ENCODE data around the gene PDS5B.

The PDS5B gene

DNA sequence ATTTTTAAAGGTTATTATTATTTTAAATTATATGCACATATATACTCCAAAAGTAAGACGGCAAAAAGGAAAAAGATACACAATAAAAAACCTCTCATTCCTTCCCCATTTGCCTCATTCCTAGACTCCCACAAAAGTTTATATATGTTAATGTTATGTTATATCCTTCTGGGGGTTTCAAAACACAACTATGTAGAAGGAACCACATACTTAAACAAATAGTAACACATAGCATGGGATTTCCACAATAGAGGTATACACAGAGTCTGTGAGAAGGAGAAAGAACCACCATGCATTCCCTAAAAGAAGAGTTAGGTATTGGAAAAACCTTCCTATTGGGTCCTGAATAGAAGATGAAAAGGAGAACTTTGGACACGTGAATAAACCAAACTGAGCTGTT is 9.1 kb downstream of the PDS5B start:
- ChIA-PET CTCF (no interaction called here), POLR2A (no interaction called here)
- TF ChIP-seq ZNF670 (tag by site-specific recombination; IDR thresholded peaks at IDR 0.05; ENCODE audit: low read depth) (no peak), ZNF555 (tag by site-specific recombination; conservative IDR thresholded peaks at IDR 0.05) (no peak), ZNF76 (tag by site-specific recombination; IDR thresholded peaks at IDR 0.05; ENCODE audit: borderline replicate concordance, low read depth) (no peak)
- TF ChIP-seq, protein P1, sequence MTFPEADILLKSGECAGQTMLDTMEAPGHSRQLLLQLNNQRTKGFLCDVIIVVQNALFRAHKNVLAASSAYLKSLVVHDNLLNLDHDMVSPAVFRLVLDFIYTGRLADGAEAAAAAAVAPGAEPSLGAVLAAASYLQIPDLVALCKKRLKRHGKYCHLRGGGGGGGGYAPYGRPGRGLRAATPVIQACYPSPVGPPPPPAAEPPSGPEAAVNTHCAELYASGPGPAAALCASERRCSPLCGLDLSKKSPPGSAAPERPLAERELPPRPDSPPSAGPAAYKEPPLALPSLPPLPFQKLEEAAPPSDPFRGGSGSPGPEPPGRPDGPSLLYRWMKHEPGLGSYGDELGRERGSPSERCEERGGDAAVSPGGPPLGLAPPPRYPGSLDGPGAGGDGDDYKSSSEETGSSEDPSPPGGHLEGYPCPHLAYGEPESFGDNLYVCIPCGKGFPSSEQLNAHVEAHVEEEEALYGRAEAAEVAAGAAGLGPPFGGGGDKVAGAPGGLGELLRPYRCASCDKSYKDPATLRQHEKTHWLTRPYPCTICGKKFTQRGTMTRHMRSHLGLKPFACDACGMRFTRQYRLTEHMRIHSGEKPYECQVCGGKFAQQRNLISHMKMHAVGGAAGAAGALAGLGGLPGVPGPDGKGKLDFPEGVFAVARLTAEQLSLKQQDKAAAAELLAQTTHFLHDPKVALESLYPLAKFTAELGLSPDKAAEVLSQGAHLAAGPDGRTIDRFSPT (tag by site-specific recombination; IDR thresholded peaks at IDR 0.05), result no peak
- H3K4me3 ChIP-seq (ENCODE audit: low read depth, low read length), result no peak overlapping the region
- no peaks in the 10 kb centered on the region for H3K9me3 ChIP-seq (ENCODE audit: control insufficient read depth, insufficient read depth, low read depth, low read length)
- no peaks in the 10 kb centered on the region for H3K36me3 ChIP-seq (ENCODE audit: control insufficient read depth in 2 of 2, insufficient read depth in 1 of 2, low read length in 2 of 2)
- H3K27ac ChIP-seq (ENCODE audit: extremely low read depth, low read depth, low read length), result no peak overlapping the region
- no peaks in the 10 kb centered on the region for H3K4me1 ChIP-seq (ENCODE audit: control insufficient read depth, insufficient read depth, low read length)

DNA sequence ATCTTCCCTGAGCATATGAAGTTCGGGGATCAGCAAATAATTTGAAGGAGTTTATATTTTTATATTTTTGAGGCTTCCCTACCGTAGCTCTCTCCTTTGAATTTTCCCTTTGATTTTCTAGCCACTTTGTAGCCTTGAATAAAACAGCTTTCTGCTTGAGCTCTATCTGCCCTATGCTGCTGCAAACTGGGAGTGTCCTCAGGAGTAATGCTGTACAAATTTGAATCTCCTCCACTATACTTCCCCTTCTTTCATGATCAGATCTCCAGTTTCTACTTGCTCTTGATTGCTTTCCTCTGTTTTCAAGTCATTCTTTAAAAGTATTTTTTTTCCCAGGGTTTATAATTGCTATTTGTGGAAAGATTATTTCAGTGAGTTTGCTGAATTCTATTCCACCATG is 14.6 kb downstream of the PDS5B start:
- POLR2A ChIA-PET, result no interaction called here
- H3K4me1 ChIP-seq (ENCODE audit: control insufficient read depth, insufficient read depth, low read length), result no peaks in the 10 kb centered on the region

DNA sequence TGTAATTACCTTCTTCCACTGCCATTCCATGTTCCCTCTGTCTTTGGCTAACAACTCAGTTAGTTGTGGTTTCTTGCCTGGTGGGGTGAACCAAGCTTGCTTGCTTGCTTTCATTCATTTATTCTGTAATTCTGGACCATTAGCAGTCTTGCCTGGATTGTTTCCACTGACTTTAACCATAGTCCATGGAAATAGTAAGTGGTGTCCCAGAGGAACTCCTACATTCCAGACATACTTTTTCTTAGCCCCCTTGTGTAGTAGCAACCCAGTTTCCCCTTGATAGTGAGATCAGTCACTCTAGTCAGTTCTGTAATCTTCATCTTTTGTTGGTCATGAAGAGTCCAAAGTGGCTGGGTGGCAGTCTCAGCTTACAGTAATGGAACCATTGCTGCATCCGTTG is 23.2 kb downstream of the PDS5B start:
- Histone ChIP-seq H3K36me3 (ENCODE audit: control insufficient read depth in 2 of 2, insufficient read depth in 1 of 2, low read length in 2 of 2) (no peaks in the 10 kb centered on the region), H3K9me3 (ENCODE audit: control insufficient read depth, insufficient read depth, low read depth, low read length) (no peaks in the 10 kb centered on the region)
- POLR2A ChIA-PET, result interaction anchor here (0.7 kb wide), 1 partner anchor 594 kb away, joined by 3 read pairs; no protein-coding TSS in a partner anchor

More for the DNA sequence above, 14.6 kb downstream of the PDS5B start:
- CTCF ChIA-PET, result interaction anchor here (1.0 kb wide), 2 partner anchors 12 to 49 kb away, joined by 3 read pairs; no protein-coding TSS in a partner anchor
- no peaks in the 10 kb centered on the region for H3K9me3 ChIP-seq (ENCODE audit: control insufficient read depth, insufficient read depth, low read depth, low read length)
- H3K27ac ChIP-seq (ENCODE audit: extremely low read depth, low read depth, low read length), result no peak overlapping the region
- H3K36me3 ChIP-seq (ENCODE audit: control insufficient read depth in 2 of 2, insufficient read depth in 1 of 2, low read length in 2 of 2), result no peaks in the 10 kb centered on the region
- no peak overlapping the region for H3K4me3 ChIP-seq (ENCODE audit: low read depth, low read length)
- TF ChIP-seq ZBTB17 (tag by site-specific recombination; IDR thresholded peaks at IDR 0.05), result no peak
- TF ChIP-seq ZNF560 (tag by site-specific recombination; IDR thresholded peaks at IDR 0.05; ENCODE audit: borderline replicate concordance), result no peak

DNA sequence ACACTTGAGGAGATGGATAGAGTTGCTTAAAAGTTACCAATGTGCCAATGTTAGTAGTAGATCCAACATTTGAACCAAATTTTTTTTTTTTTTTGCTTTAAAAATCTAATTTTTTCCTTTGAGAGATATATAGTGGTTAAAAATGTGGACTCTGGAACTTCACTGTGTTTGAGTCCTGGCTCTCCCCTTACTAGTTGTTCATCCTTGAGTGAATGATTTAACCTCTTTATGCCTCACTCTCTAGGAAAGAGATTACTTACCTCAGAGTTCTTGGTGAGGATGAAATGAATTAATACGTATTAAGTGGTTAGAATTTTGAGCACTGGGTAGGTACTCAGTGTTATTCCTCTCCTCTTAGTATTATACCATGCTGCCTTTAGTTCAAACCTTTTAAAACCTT is 24.3 kb downstream of the PDS5B start:
- CTCF ChIA-PET, result no interaction called here
- H3K9me3 ChIP-seq (ENCODE audit: control insufficient read depth, insufficient read depth, low read depth, low read length), result no peaks in the 10 kb centered on the region
- H3K4me3 ChIP-seq (ENCODE audit: low read depth, low read length), result no peak overlapping the region
- TF ChIP-seq, protein P2, sequence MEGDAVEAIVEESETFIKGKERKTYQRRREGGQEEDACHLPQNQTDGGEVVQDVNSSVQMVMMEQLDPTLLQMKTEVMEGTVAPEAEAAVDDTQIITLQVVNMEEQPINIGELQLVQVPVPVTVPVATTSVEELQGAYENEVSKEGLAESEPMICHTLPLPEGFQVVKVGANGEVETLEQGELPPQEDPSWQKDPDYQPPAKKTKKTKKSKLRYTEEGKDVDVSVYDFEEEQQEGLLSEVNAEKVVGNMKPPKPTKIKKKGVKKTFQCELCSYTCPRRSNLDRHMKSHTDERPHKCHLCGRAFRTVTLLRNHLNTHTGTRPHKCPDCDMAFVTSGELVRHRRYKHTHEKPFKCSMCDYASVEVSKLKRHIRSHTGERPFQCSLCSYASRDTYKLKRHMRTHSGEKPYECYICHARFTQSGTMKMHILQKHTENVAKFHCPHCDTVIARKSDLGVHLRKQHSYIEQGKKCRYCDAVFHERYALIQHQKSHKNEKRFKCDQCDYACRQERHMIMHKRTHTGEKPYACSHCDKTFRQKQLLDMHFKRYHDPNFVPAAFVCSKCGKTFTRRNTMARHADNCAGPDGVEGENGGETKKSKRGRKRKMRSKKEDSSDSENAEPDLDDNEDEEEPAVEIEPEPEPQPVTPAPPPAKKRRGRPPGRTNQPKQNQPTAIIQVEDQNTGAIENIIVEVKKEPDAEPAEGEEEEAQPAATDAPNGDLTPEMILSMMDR (tag by site-specific recombination; IDR thresholded peaks at IDR 0.05), result no peak
- TF ChIP-seq SP2 (tag by site-specific recombination; IDR thresholded peaks at IDR 0.05) (no peak), ZNF654 (tag by site-specific recombination; IDR thresholded peaks at IDR 0.05; ENCODE audit: low read depth) (no peak), HOXA7 (CRISPR knock-in tag; IDR thresholded peaks at IDR 0.05; ENCODE audit: borderline replicate concordance) (no peak), ZFP69B (tag by site-specific recombination; IDR thresholded peaks at IDR 0.05) (no peak), ZBTB17 (tag by site-specific recombination; IDR thresholded peaks at IDR 0.05) (no peak), ZNF571 (tag by site-specific recombination; IDR thresholded peaks at IDR 0.05) (no peak), ZNF341 (tag by site-specific recombination; IDR thresholded peaks at IDR 0.05; ENCODE audit: low read depth) (no peak), ZNF660 (tag by site-specific recombination; IDR thresholded peaks at IDR 0.05) (no peak), ZNF140 (tag by site-specific recombination; IDR thresholded peaks at IDR 0.05) (no peak), ZNF354C (tag by site-specific recombination; IDR thresholded peaks at IDR 0.05; ENCODE audit: borderline replicate concordance, low read depth) (no peak), ZNF785 (tag by site-specific recombination; IDR thresholded peaks at IDR 0.05) (no peak)
- TF ChIP-seq, protein P3, sequence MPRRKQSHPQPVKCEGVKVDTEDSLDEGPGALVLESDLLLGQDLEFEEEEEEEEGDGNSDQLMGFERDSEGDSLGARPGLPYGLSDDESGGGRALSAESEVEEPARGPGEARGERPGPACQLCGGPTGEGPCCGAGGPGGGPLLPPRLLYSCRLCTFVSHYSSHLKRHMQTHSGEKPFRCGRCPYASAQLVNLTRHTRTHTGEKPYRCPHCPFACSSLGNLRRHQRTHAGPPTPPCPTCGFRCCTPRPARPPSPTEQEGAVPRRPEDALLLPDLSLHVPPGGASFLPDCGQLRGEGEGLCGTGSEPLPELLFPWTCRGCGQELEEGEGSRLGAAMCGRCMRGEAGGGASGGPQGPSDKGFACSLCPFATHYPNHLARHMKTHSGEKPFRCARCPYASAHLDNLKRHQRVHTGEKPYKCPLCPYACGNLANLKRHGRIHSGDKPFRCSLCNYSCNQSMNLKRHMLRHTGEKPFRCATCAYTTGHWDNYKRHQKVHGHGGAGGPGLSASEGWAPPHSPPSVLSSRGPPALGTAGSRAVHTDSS (tag by site-specific recombination; IDR thresholded peaks at IDR 0.05), result no peak
- H3K36me3 ChIP-seq (ENCODE audit: control insufficient read depth in 2 of 2, insufficient read depth in 1 of 2, low read length in 2 of 2), result no peaks in the 10 kb centered on the region
- no peaks in the 10 kb centered on the region for H3K4me1 ChIP-seq (ENCODE audit: control insufficient read depth, insufficient read depth, low read length)
- no peak overlapping the region for H3K27ac ChIP-seq (ENCODE audit: extremely low read depth, low read depth, low read length)
- POLR2A ChIA-PET, result no interaction called here

More for the DNA sequence above, 23.2 kb downstream of the PDS5B start:
- TF ChIP-seq ZNF558 (tag by site-specific recombination; IDR thresholded peaks at IDR 0.05) (no peak), ZNF610 (tag by site-specific recombination; IDR thresholded peaks at IDR 0.05; ENCODE audit: borderline replicate concordance) (no peak)
- H3K4me3 ChIP-seq (ENCODE audit: low read depth, low read length), result no peak overlapping the region
- CTCF ChIA-PET, result interaction anchor here (1.2 kb wide), 1 partner anchor 33 kb away, joined by 3 read pairs; no protein-coding TSS in a partner anchor
- H3K27ac ChIP-seq (ENCODE audit: extremely low read depth, low read depth, low read length), result no peak overlapping the region
- no peaks in the 10 kb centered on the region for H3K4me1 ChIP-seq (ENCODE audit: control insufficient read depth, insufficient read depth, low read length)

All from HEK293 (cell line).